ENCODE results near the gene RAB1B.

Gene RAB1B

DNA sequence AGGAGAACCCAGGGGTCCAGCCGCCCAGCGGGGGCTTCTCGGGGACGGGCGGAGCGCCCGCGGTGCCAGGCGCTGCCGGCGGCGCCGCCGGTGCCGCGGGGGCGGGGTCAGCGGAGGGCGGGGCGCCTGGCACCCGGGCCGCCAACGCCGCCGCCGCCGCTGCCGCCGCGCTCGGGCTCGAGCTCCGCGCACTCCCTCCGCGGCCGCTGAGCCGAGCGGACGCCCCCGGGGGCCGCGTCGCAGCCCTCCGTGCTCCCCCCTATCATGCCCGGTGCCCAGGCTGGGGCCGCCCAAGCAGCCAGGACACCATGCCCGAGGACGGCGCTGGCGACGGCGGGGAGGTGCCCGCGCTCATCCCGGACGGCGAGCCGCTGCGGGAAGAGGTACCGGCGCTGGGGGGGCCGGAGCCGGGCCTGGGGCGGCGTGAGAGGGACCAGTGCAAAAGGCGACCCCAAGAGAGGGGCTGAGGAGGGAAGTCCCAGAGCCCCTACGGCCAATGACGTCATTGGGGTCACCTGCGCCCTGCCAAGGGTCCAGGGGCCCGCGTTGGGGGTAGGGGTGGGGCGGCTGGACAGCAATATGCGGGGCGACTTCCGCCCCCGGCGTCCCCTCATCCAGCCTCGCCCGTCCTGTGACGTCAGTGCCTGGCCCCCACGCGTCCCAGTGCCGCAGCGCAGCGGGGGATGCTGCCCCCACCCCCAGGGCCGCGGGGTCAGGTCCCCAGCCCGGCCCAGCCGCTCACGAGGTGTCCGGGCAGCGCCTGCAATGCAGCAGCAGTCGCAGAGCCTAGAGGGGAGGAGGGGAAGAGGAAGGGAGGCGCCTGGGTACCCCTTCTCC lies 23.5 kb downstream of the RAB1B start, which contains the start of gene TMEM151A:
Gene TMEM151A, plus strand, starts transcription at position 189 of the 837 bp plus-strand sequence. Its CDS starts 120 bp downstream, at position 309.
- DNase-seq (ENCODE audit: extremely low read depth, insufficient read length) = no peak
- Histone ChIP-seq H3K27me3 (replicated peaks; ENCODE audit: control insufficient read depth, insufficient read depth, low read length) (peaks cover 1% of the 10 kb centered on the region), H3K36me3 (ENCODE audit: control insufficient read depth, insufficient read depth, low read length) (no peaks in the 10 kb centered on the region; the same call in 1 of the 2 replicates), H3K4me3 (replicated peaks; ENCODE audit: low read depth, low read length) (no peak within 1 kb of the TSS; the same call in 1 of the 2 replicates)
- TF ChIP-seq, protein P1, sequence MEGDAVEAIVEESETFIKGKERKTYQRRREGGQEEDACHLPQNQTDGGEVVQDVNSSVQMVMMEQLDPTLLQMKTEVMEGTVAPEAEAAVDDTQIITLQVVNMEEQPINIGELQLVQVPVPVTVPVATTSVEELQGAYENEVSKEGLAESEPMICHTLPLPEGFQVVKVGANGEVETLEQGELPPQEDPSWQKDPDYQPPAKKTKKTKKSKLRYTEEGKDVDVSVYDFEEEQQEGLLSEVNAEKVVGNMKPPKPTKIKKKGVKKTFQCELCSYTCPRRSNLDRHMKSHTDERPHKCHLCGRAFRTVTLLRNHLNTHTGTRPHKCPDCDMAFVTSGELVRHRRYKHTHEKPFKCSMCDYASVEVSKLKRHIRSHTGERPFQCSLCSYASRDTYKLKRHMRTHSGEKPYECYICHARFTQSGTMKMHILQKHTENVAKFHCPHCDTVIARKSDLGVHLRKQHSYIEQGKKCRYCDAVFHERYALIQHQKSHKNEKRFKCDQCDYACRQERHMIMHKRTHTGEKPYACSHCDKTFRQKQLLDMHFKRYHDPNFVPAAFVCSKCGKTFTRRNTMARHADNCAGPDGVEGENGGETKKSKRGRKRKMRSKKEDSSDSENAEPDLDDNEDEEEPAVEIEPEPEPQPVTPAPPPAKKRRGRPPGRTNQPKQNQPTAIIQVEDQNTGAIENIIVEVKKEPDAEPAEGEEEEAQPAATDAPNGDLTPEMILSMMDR (IDR thresholded peaks at IDR 0.05; ENCODE audit: insufficient read depth, low read length, poor library complexity, severe bottlenecking) = no peak

DNA sequence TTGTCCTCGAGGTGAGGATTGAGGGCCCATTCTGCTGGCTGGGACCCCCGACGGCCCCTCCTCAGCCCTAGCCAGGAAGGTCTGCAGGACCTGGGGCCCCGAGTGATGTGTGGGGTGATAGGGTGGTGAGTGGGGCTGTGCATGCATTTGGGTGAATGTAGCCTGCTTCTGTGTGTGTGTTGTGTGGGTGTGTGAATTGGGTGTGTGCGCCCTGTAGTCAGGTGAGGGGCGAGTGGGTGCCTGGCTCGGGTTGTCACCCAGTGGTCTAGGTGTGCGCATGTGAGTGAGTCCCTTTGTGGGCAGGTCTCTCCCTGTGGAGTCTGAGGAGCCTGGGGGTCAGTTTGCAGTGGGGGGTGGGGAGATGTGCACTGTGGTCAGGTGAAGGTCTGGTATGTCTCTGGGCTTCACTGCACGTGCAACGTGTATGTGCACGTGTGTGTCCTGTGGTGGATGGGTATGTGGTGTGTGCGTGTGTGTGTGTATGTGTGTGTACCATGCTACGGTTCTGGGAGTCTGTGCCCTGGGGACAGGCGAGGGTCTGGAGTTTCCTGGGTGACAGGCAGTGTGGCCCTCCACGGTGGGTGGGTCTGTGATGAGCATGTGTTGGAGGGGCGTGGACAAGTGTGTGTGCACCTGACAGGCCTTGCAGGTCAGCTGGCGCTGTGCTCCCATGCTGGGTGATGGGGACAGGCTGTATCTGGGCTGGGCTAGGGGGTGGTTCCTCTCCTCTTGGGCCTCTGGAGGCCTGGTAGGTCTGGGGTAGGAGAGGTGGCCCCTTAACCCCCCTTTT lies 24.3 kb downstream of the RAB1B start:
- H3K27me3 ChIP-seq (replicated peaks; ENCODE audit: control insufficient read depth, insufficient read depth, low read length) = peaks cover 1% of the 10 kb centered on the region
- TF ChIP-seq, protein P1 (IDR thresholded peaks at IDR 0.05; ENCODE audit: insufficient read depth, low read length, poor library complexity, severe bottlenecking) = no peak
- no peak for DNase-seq (ENCODE audit: extremely low read depth, insufficient read length)
- no peak overlapping the region for H3K4me3 ChIP-seq (replicated peaks; ENCODE audit: low read depth, low read length)
- no peaks in the 10 kb centered on the region for H3K36me3 ChIP-seq (ENCODE audit: control insufficient read depth, insufficient read depth, low read length)

DNA sequence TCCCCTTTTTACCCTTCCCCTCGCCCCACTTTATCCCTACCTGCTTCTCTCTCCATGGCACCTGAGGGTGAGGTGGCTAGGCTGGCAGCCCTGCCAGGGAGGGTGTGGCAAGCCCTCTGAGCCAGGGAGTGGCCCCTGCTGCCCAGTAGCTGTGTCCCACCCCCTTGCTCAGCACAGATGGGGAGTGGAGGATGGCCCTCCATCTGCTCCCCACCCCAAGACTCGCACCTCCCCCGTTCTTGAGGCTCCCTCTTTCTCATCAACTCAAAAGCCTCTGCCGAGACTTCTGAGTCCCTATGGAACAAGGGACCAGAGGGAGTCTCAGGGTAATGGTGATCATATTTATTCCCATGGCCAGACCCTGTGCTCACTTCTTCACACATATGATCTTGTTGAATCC lies 24.9 kb downstream of the RAB1B start:
- TF ChIP-seq, protein P1 (IDR thresholded peaks at IDR 0.05; ENCODE audit: insufficient read depth, low read length, poor library complexity, severe bottlenecking) = no peak
- Histone ChIP-seq H3K4me3 (replicated peaks; ENCODE audit: low read depth, low read length) (no peak overlapping the region), H3K27me3 (replicated peaks; ENCODE audit: control insufficient read depth, insufficient read depth, low read length) (peaks cover 1% of the 10 kb centered on the region), H3K36me3 (ENCODE audit: control insufficient read depth, insufficient read depth, low read length) (no peaks in the 10 kb centered on the region)
- no peak for DNase-seq (ENCODE audit: extremely low read depth, insufficient read length)

DNA sequence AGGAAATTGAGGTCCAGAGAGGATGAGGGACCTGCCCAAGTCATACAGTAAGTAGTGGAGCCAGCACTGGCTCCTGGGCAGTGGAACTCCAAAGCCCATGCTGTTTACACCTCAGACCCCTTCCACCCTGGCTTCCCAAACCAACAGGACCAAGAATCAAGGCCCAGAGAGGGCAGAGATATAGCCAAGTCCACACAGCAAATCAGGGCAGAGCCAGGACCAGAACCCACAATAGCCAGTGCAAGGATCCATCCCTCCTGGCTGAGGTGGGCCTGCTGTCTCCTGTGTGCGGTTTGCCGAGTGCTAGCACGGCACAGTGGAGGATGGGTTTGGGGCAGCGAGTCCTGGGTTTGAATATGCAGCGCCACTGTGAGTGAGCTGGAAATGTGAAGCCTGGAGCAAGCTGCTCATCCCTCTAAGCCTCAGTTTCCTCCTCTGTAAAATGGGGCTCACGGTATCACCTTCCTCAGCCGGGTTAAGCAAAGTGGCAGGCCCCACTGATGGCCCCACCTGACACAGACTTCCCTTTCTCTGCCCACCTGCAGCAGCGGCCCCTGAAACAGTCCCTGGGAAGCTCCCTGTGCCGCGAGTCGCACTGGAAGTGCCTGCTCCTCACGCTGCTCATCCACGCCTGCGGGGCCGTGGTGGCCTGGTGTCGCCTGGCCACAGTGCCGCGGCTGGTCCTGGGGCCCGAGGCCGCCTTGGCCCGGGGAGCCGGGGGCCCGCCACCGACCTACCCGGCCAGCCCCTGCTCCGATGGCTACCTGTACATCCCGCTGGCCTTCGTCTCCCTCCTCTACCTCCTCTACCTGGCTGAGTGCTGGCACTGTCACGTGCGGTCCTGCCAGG lies 25.6 kb downstream of the RAB1B start:
- no peak for DNase-seq (ENCODE audit: extremely low read depth, insufficient read length)
- peaks cover 1% of the 10 kb centered on the region for H3K27me3 ChIP-seq (replicated peaks; ENCODE audit: control insufficient read depth, insufficient read depth, low read length)
- TF ChIP-seq, protein P1 (IDR thresholded peaks at IDR 0.05; ENCODE audit: insufficient read depth, low read length, poor library complexity, severe bottlenecking) = no peak
- H3K36me3 ChIP-seq (ENCODE audit: control insufficient read depth, insufficient read depth, low read length) = no peaks in the 10 kb centered on the region
- no peak overlapping the region for H3K4me3 ChIP-seq (replicated peaks; ENCODE audit: low read depth, low read length)

Data from GM06990 (cell line).